Activated CD4-positive, alpha-beta memory T cell treated with anti-CD3 and anti-CD28 coated beads, Interleukin-2, amount 10 ng/mL, durations not matched to agents 7 days and 5 days (primary cell): ENCODE results near the gene ALB. TPM values are rescaled to one million over a fixed set of nuclear protein-coding genes. Genes with fewer than 3 reads are reported as not detected.
"Not testable (repeated sequence)": the region's sequence is repeated elsewhere in the genome, so short reads cannot be mapped to it uniquely, and the experiment has no call there.

Source experiments
- CTCF ChIA-PET: fragments of 350-600 bp; sonication (Branson Sonifier 250); formaldehyde crosslinking; loops from one replicate; lab custom pipeline; 2021; ENCODE audit warnings: antibody characterized with exemption, inconsistent platforms; lab: Charles Lee
- POLR2A ChIA-PET: fragments of 350-600 bp; sonication (Branson Sonifier 250); formaldehyde crosslinking; loops from one replicate; lab custom pipeline; 2021; ENCODE audit warnings: antibody characterized with exemption; lab: Charles Lee
- DNase-seq: peaks from one replicate; pipeline ENCODE4 v3.0.0-alpha.2; 2020
- H3K27ac Mint-ChIP-seq: one replicate; pipeline ENCODE4 v1.8.0; 2021; ENCODE audit warnings: mild to moderate bottlenecking, mixed read lengths
- H3K27me3 Mint-ChIP-seq: one replicate; pipeline ENCODE4 v1.8.0; 2021; ENCODE audit warnings: mixed read lengths
- H3K36me3 Mint-ChIP-seq: one replicate; pipeline ENCODE4 v1.8.0; 2021; ENCODE audit warnings: low read depth, mixed read lengths
- H3K4me1 Mint-ChIP-seq: one replicate; pipeline ENCODE4 v1.8.0; 2021; ENCODE audit warnings: mixed read lengths
- H3K4me3 Mint-ChIP-seq: one replicate; pipeline ENCODE4 v1.8.0; 2021; ENCODE audit warnings: mild to moderate bottlenecking, mixed read lengths
- H3K9me3 Mint-ChIP-seq: one replicate; pipeline ENCODE4 v1.8.0; 2021; ENCODE audit warnings: mixed read lengths
- total RNA-seq, 2 experiments: library from RNA; stranded (reverse); gene quantifications; one replicate each; pipeline ENCODE4 v1.2.3, GENCODE V29; 2021

Gene ALB
- total RNA-seq, result not detected

GRCh38 chr4:73404042-73404441 is at the start of gene ALB:
TSS of gene ALB (plus strand) at chr4:73404287. CDS start at chr4:73404328, 41 bp downstream.
- H3K9me3 Mint-ChIP-seq, result no peaks in the 10 kb centered on the region
- H3K4me1 Mint-ChIP-seq, result no peaks in the 10 kb centered on the region
- H3K27me3 Mint-ChIP-seq, result no peaks in the 10 kb centered on the region
- no peak within 1 kb of the TSS for H3K4me3 Mint-ChIP-seq
- H3K36me3 Mint-ChIP-seq, result no peaks in the 10 kb centered on the region
- no peak within 1 kb of the TSS for H3K27ac Mint-ChIP-seq
- DNase-seq, result no peak
- ChIA-PET POLR2A (no interaction called here), CTCF (no interaction called here)

- H3K27ac Mint-ChIP-seq, H3K4me3 Mint-ChIP-seq, H3K27me3 Mint-ChIP-seq, H3K4me1 Mint-ChIP-seq, POLR2A ChIA-PET, DNase-seq, H3K9me3 Mint-ChIP-seq, CTCF ChIA-PET, H3K36me3 Mint-ChIP-seq: not testable (repeated sequence)
Measured at GRCh38 chr4:73357174-73357573, 46.9 kb upstream of the ALB start.

- H3K36me3 Mint-ChIP-seq, POLR2A ChIA-PET: not testable (repeated sequence)
Measured at GRCh38 chr4:73369506-73370199, 34.4 kb upstream of the ALB start.

GRCh38 chr4:73375328-73375741 is 28.8 kb upstream of the ALB start:
- Mint-ChIP-seq H3K27ac (no peak overlapping the region), H3K36me3 (no peaks in the 10 kb centered on the region), H3K9me3 (no peaks in the 10 kb centered on the region), H3K4me1 (no peaks in the 10 kb centered on the region), H3K4me3 (no peak overlapping the region), H3K27me3 (peaks cover 2% of the 10 kb centered on the region)
- no peak for DNase-seq
- POLR2A ChIA-PET, result no interaction called here
- CTCF ChIA-PET, result no interaction called here

More at GRCh38 chr4:73369506-73370199, 34.4 kb upstream of the ALB start:
- H3K4me3 Mint-ChIP-seq, H3K27ac Mint-ChIP-seq, DNase-seq, H3K4me1 Mint-ChIP-seq, CTCF ChIA-PET, H3K9me3 Mint-ChIP-seq, H3K27me3 Mint-ChIP-seq: not testable (repeated sequence)

- no peak overlapping the region for H3K4me3 Mint-ChIP-seq
- no peaks in the 10 kb centered on the region for H3K36me3 Mint-ChIP-seq
- ChIA-PET POLR2A (no interaction called here), CTCF (no interaction called here)
- DNase-seq, result no peak
- H3K9me3 Mint-ChIP-seq, result no peaks in the 10 kb centered on the region
- H3K27ac Mint-ChIP-seq, result no peak overlapping the region
- peaks cover 2% of the 10 kb centered on the region for H3K27me3 Mint-ChIP-seq
- no peaks in the 10 kb centered on the region for H3K4me1 Mint-ChIP-seq
Measured at GRCh38 chr4:73376251-73376650, 27.8 kb upstream of the ALB start.

- Mint-ChIP-seq H3K27me3 (peaks cover 2% of the 10 kb centered on the region), H3K9me3 (no peaks in the 10 kb centered on the region), H3K4me1 (no peaks in the 10 kb centered on the region), H3K4me3 (no peak overlapping the region), H3K27ac (no peak overlapping the region), H3K36me3 (no peaks in the 10 kb centered on the region)
- CTCF ChIA-PET, result no interaction called here
- POLR2A ChIA-PET, result no interaction called here
- no peak for DNase-seq
Measured at GRCh38 chr4:73376976-73377375, 27.1 kb upstream of the ALB start.

GRCh38 chr4:73378887-73379286 is 25.2 kb upstream of the ALB start:
- ChIA-PET CTCF (no interaction called here), POLR2A (no interaction called here)
- no peaks in the 10 kb centered on the region for H3K4me1 Mint-ChIP-seq
- H3K9me3 Mint-ChIP-seq, result no peaks in the 10 kb centered on the region
- H3K27me3 Mint-ChIP-seq, result peaks cover 2% of the 10 kb centered on the region
- H3K36me3 Mint-ChIP-seq, result no peaks in the 10 kb centered on the region
- H3K27ac Mint-ChIP-seq, result no peak overlapping the region
- no peak for DNase-seq
- H3K4me3 Mint-ChIP-seq, result no peak overlapping the region

GRCh38 chr4:73379946-73380345 is 24.1 kb upstream of the ALB start:
- POLR2A ChIA-PET, result no interaction called here
- H3K27ac Mint-ChIP-seq, result no peak overlapping the region
- peaks cover 2% of the 10 kb centered on the region for H3K27me3 Mint-ChIP-seq
- CTCF ChIA-PET, result no interaction called here
- DNase-seq, result no peak
- no peaks in the 10 kb centered on the region for H3K9me3 Mint-ChIP-seq
- H3K4me3 Mint-ChIP-seq, result no peak overlapping the region
- no peaks in the 10 kb centered on the region for H3K36me3 Mint-ChIP-seq
- H3K4me1 Mint-ChIP-seq, result no peaks in the 10 kb centered on the region

GRCh38 chr4:73381214-73381613 is 22.9 kb upstream of the ALB start:
- H3K4me3 Mint-ChIP-seq, result no peak overlapping the region
- peaks cover 2% of the 10 kb centered on the region for H3K27me3 Mint-ChIP-seq
- CTCF ChIA-PET, result no interaction called here
- H3K9me3 Mint-ChIP-seq, result no peaks in the 10 kb centered on the region
- POLR2A ChIA-PET, result no interaction called here
- H3K4me1 Mint-ChIP-seq, result no peaks in the 10 kb centered on the region
- H3K27ac Mint-ChIP-seq, result no peak overlapping the region
- H3K36me3 Mint-ChIP-seq, result no peaks in the 10 kb centered on the region
- no peak for DNase-seq

- Mint-ChIP-seq H3K4me3 (no peak overlapping the region), H3K36me3 (no peaks in the 10 kb centered on the region), H3K27me3 (no peaks in the 10 kb centered on the region), H3K4me1 (no peaks in the 10 kb centered on the region), H3K27ac (no peak overlapping the region), H3K9me3 (peaks cover 3% of the 10 kb centered on the region)
- no peak for DNase-seq
- ChIA-PET POLR2A (no interaction called here), CTCF (no interaction called here)
Measured at GRCh38 chr4:73383452-73383851, 20.6 kb upstream of the ALB start.

GRCh38 chr4:73387552-73387951 is 16.5 kb upstream of the ALB start:
- POLR2A ChIA-PET, result no interaction called here
- Mint-ChIP-seq H3K9me3 (peaks cover 3% of the 10 kb centered on the region), H3K36me3 (no peaks in the 10 kb centered on the region), H3K4me1 (no peaks in the 10 kb centered on the region), H3K27ac (no peak overlapping the region), H3K4me3 (no peak overlapping the region), H3K27me3 (no peaks in the 10 kb centered on the region)
- no peak for DNase-seq
- CTCF ChIA-PET, result no interaction called here

GRCh38 chr4:73388887-73389286 is 15.2 kb upstream of the ALB start:
- no peak overlapping the region for H3K27ac Mint-ChIP-seq
- H3K27me3 Mint-ChIP-seq, result no peaks in the 10 kb centered on the region
- ChIA-PET CTCF (no interaction called here), POLR2A (no interaction called here)
- peaks cover 3% of the 10 kb centered on the region for H3K9me3 Mint-ChIP-seq
- no peak overlapping the region for H3K4me3 Mint-ChIP-seq
- no peak for DNase-seq
- H3K4me1 Mint-ChIP-seq, result no peaks in the 10 kb centered on the region
- H3K36me3 Mint-ChIP-seq, result no peaks in the 10 kb centered on the region

- POLR2A ChIA-PET, result not testable (repeated sequence)
Measured at GRCh38 chr4:73389663-73390062, 14.4 kb upstream of the ALB start.

GRCh38 chr4:73391774-73392173 is 12.3 kb upstream of the ALB start:
- DNase-seq, result no peak
- Mint-ChIP-seq H3K9me3 (no peaks in the 10 kb centered on the region), H3K27ac (no peak overlapping the region), H3K27me3 (no peaks in the 10 kb centered on the region), H3K4me1 (no peaks in the 10 kb centered on the region), H3K4me3 (no peak overlapping the region), H3K36me3 (no peaks in the 10 kb centered on the region)
- CTCF ChIA-PET, result no interaction called here
- POLR2A ChIA-PET, result no interaction called here

More at GRCh38 chr4:73389663-73390062, 14.4 kb upstream of the ALB start:
- H3K9me3 Mint-ChIP-seq, H3K27ac Mint-ChIP-seq, H3K36me3 Mint-ChIP-seq, H3K27me3 Mint-ChIP-seq, H3K4me3 Mint-ChIP-seq, CTCF ChIA-PET, H3K4me1 Mint-ChIP-seq, DNase-seq: not testable (repeated sequence)
